ENCODE data around the gene HNRNPA2B1. TPM values are rescaled to one million over a fixed set of nuclear protein-coding genes. Genes with fewer than 3 reads are reported as not detected.

HNRNPA2B1 gene
- total RNA-seq, 1 donor from 2014 or later: 484 TPM

- Mint-ChIP-seq H3K27me3 (ENCODE audit: unreplicated experiment) (no peaks in the 10 kb centered on the region), H3K36me3 (ENCODE audit: unreplicated experiment) (peaks cover 90% of the 10 kb centered on the region), H3K4me3 (ENCODE audit: unreplicated experiment) (no peak overlapping the region), H3K9me3 (ENCODE audit: unreplicated experiment) (no peaks in the 10 kb centered on the region), H3K4me1 (ENCODE audit: unreplicated experiment) (peaks cover 56% of the 10 kb centered on the region), H3K27ac (ENCODE audit: unreplicated experiment) (peak overlapping the region; percentile 50)
- DNase-seq (ENCODE audit: extremely low spot score, unreplicated experiment): no peak
- no peak for TF ChIP-seq CTCF (IDR thresholded peaks at IDR 0.05)
Observed at GRCh38 chr7:26193432-26194207, 6.9 kb downstream of the HNRNPA2B1 start.

- Mint-ChIP-seq H3K27me3 (ENCODE audit: unreplicated experiment) (no peaks in the 10 kb centered on the region), H3K9me3 (ENCODE audit: unreplicated experiment) (no peaks in the 10 kb centered on the region)
Observed at GRCh38 chr7:26192485-26193087, 8.0 kb downstream of the HNRNPA2B1 start.

GRCh38 chr7:26191974-26192479 lies 8.5 kb downstream of the HNRNPA2B1 start:
- no peak for DNase-seq (ENCODE audit: extremely low spot score, unreplicated experiment)
- no peak for TF ChIP-seq CTCF (IDR thresholded peaks at IDR 0.05)
- Mint-ChIP-seq H3K9me3 (ENCODE audit: unreplicated experiment) (no peaks in the 10 kb centered on the region), H3K27me3 (ENCODE audit: unreplicated experiment) (no peaks in the 10 kb centered on the region), H3K4me3 (ENCODE audit: unreplicated experiment) (no peak overlapping the region), H3K36me3 (ENCODE audit: unreplicated experiment) (peaks cover 92% of the 10 kb centered on the region), H3K27ac (ENCODE audit: unreplicated experiment) (no peak overlapping the region), H3K4me1 (ENCODE audit: unreplicated experiment) (peaks cover 51% of the 10 kb centered on the region)

More at GRCh38 chr7:26192485-26193087, 8.0 kb downstream of the HNRNPA2B1 start:
- no peak for DNase-seq (ENCODE audit: extremely low spot score, unreplicated experiment)
- no peak for TF ChIP-seq CTCF (IDR thresholded peaks at IDR 0.05)
- Mint-ChIP-seq H3K36me3 (ENCODE audit: unreplicated experiment) (peaks cover 92% of the 10 kb centered on the region), H3K27ac (ENCODE audit: unreplicated experiment) (no peak overlapping the region), H3K4me3 (ENCODE audit: unreplicated experiment) (no peak overlapping the region), H3K4me1 (ENCODE audit: unreplicated experiment) (peaks cover 56% of the 10 kb centered on the region)

GRCh38 chr7:26191233-26191973 lies 9.1 kb downstream of the HNRNPA2B1 start:
- no peak for TF ChIP-seq CTCF (IDR thresholded peaks at IDR 0.05)
- Mint-ChIP-seq H3K9me3 (ENCODE audit: unreplicated experiment) (no peaks in the 10 kb centered on the region), H3K4me3 (ENCODE audit: unreplicated experiment) (no peak overlapping the region), H3K27me3 (ENCODE audit: unreplicated experiment) (no peaks in the 10 kb centered on the region), H3K36me3 (ENCODE audit: unreplicated experiment) (peaks cover 92% of the 10 kb centered on the region), H3K4me1 (ENCODE audit: unreplicated experiment) (peaks cover 47% of the 10 kb centered on the region), H3K27ac (ENCODE audit: unreplicated experiment) (no peak overlapping the region)
- DNase-seq (ENCODE audit: extremely low spot score, unreplicated experiment): no peak
